NAMALWA (cell line): ENCODE measurements around the gene AP5S1.
"Not testable (repeated sequence)": the region's sequence is repeated elsewhere in the genome, so short reads cannot be mapped to it uniquely, and the experiment has no call there.

Source experiments
- DNase-seq: peaks from one replicate; pipeline ENCODE4 v3.0.0-alpha.2; 2015; ENCODE audit warnings: low spot score

Gene AP5S1

DNA sequence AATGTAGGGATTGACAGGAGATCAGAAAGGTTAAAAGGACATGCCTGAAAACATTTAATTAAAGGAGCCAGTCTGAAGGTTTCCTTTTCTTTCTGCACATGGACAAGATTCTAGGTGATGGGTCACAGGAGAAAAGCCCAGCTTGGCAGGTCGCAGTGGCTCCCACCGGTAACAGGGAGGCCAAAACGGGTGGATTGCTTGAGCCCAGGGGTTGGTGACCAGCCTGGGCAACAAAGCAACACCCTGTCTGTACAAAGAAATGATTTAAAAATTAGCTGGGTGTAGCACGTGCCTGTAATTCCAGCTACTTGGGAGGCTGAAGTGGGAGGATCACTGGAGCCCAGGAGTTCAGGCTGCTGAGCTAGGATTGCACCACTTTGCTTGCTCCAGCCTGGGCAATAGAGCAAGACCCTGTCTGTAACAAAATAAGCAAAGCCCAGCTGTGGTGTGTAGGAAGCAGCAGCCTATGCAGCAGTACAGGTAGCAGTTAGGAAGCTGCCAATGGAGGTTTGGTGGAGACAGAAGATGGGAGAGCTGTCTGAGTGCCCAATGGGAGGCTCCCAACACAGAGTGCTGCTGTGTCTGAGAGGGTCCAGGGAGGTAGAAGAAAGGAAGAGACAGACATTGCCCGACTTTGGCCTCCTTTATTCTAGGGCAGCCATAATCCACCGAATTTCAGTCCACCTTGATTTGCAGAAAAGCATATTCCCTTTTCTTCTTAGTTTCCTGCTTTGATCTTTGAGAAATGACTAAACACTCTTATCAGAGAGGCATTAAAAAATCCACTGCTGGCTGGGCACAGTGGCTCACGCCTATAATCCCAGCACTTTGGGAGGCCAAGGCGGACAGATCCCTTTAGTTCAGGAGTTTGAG, 7.1 kb upstream of the AP5S1 start:
- DNase-seq = no peak

GRCh38 chr20:3813848-3814581, 6.3 kb upstream of the AP5S1 start:
- DNase-seq = no peak

- no peak for DNase-seq
These were observed 5.3 kb upstream of the AP5S1 start for GRCh38 chr20:3814928-3815495.

DNA sequence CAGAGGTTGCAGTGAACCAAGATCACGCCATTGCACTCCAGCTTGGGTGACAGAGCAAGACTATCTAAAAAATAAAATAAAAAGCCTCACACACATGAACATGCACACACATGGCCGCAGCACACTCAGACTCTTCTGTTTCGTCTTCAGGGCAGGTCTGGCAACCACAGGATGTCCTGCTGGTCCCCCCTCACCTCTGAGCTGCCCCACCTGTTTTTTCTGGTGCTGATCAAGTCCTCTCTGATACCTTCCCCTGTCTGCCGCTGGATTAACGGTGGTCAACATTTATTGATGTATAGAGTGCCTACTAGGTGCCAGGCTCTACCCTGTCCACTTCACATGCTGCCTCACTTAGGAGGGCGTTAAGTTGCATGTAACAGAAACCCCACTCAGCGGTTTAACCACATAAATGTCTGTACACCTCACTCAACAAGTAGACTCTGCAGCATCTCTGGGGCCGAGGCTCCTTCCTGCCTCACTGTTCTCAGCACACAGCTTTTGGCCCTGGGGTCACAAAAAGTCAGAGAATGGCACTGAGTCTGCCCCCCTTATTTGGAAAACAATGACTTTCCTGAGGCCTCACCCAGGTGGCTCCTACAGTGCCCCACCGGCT, 4.5 kb upstream of the AP5S1 start:
- DNase-seq = no peak

DNA sequence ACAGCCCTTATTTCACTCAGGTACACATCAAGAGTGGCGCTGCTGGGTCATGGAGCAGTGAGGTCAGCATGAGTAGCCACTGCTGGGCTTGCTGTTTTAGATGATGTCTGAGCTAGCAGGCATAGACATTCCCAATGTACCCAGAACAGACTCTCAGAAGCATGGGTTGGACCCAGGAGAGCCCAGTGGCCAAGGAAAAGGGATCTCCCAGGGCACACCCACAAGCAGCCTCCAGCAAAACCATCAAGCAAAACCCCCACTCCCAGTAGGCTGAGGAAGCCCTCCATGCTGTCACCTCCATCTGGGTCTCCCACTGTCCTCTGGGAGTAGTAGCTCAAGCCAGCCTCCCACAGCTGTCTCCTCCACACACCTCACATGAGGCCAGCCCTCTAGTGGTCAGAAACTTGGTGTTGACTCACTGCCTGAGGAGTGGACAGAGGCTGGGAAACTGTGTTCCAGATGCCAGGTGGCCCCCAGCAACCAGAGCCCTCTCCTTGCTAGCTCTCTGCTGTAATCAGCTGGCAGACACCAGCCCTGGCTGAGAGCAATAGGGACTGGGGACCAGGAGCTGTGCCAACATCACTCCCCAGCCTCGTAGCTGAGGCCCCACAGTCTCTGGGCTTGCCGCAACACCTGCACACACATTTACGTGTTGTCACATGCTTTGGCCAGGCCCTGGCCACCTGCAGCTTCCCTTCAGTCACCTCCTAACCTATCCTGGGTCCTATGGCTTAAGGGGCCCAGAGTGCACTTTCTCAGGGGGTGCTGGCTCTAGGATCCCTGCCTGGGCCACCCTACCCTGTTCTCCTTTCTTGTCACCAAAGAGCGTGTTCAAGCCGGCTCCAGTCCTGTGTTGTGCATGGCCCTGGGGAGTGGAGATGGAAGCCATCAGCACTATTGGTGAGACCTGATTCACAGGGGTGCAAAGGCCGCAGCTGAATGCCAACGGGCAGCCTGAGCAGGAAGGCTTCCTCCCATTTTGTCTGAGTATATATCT, 1.9 kb upstream of the AP5S1 start:
- DNase-seq = peak; percentile 74

GRCh38 chr20:3819411-3820047, 818 bp upstream of the AP5S1 start:
- DNase-seq = no peak

DNA sequence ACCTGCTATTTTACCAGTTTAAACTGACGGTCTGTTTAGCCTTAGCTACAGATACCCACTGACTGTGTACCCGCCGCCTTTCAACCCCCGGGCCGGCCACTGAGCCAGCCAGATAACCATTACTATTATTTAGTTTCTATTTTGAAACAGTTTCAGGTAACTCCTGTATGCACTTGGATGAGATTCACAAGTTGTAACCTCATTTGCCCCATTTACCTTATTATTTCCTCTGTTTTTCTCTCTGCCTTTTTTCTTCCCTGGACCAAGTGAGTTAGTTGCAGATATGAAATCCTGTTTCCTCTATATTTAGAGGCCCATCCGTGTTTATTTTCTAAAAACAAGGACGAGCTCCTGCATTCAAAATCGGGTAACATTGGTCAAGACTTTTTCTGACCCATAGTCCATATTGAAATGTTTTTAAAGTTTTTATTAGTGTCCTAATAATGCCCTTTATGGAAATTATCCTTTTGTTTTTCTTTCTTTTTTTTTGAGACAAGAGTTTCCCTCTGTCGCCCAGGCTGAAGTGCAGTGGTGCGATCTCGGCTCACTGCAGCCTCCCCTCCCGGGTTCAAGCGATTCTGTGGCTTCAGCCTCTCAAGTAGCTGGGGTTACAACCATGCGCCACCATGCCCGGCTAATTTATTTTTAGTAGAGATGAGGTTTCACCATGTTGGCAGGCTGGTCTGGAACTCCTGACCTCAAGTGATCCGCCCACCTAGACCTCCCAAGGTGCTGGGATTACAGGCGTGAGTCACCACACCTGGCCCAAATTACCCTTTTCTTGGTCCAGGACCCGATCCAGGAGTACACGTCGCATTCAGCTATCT, 767 bp downstream of the AP5S1 start:
- DNase-seq = no peak

DNA sequence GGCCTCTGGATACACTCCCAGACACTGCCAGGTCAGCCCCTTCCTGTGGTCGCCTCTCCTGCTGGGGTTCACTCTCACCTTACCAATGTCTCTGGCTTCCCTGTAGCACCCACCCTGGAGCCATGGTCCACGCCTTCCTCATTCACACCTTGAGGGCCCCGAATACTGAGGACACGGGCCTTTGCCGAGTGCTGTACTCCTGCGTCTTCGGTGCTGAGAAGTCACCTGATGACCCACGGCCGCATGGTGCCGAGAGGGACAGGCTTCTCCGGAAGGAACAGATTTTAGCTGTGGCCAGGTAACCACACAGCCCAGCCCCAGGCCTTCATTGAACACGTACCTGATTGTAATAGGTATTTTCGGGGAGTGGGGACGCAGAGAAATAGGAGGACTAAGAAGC, 1.6 kb downstream of the AP5S1 start:
- no peak for DNase-seq

DNA sequence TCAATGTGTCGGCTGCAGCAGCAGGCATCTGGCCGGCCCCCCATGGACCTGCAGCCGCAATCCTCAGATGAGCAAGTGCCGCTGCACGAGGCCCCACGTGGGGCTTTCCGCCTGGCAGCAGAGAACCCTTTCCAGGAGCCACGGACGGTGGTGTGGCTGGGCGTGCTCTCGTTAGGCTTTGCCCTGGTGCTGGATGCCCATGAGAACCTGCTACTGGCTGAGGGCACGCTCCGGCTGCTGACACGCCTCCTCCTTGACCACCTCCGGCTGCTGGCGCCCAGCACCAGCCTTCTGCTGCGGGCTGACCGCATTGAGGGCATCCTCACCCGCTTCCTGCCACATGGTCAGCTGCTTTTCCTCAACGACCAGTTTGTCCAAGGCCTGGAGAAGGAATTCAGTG, 3.5 kb downstream of the AP5S1 start:
- no peak for DNase-seq

GRCh38 chr20:3825526-3825925, 5.2 kb downstream of the AP5S1 start:
- no peak for DNase-seq

DNA sequence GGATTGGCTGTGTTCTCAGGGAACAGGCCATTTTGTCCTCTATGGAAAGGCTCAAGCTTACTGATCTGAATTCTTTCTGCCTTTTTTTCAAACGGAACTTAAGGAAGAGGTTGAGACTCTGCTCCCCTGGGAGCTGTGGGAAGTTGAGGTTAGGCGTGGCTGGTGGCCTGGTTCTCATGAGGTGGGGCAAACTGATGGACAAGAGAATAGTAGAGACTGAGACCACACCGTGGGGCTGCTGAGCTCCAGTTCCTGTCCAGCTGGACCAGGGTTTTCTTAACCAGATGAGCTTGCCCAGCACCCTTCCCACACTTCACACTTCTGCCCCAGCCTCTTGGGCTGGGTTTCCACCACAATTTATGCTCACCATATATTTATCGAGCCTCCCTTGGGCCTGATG, 6.1 kb downstream of the AP5S1 start:
- DNase-seq = peak; percentile 1

DNA sequence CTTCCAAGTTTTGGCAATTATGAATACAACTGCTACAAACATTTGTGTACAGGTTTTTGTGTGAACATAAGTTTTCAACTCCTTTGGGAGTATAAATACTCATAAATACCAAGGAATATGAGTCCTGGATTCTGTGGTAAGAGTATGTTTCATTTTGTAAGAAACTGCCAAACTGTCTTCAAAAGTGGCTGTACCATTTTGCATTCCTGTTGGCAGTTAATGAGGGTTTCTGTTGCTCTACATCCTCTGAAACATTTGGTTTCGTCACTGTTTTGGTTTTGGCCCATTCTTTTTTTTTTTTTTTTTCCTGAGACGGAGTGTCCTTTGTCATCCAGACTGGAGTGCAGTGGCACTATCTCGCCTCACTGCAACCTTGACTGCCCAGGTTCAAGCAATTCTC, 8.5 kb downstream of the AP5S1 start:
- DNase-seq = no peak

GRCh38 chr20:3829891-3830290, 9.5 kb downstream of the AP5S1 start:
- not testable (repeated sequence) for DNase-seq

DNA sequence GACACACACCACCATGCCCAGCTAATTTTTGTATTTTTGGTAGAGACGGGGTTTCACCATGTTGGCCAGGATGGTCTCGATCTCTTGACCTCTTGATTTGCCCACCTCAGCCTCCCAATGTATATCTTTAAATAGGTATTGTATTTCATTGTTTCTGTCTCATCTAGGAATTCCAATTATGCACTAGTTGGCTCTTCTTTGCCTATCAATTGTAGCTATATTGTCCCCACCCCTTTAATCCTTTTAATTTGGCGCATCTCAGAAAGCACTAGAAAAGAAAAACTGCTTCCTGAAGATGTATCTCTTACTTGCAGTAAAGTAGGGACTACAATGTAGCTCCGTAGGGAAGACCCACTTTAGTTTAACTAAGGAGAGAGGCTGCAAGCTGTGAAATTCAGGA, 15.8 kb downstream of the AP5S1 start:
- DNase-seq = no peak

DNA sequence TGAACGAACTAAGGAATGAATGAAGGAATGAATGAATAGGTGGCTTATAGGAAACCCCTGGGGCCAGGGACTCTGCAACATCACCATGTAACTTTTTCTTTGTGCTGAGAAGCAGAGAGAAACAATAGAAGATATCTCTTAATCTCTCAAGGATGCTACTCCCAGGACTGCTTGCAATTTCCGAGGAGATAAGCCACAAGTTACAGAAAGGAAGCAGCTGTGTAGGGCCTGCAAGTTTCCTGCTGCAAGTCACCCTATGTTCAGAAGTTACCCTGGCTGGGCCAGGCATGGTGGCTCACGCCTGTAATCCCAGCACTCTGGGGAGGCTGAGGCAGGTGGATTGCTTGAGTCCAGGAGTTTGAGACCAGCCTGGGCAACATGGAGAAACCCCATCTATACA, 19.0 kb downstream of the AP5S1 start:
- no peak for DNase-seq

DNA sequence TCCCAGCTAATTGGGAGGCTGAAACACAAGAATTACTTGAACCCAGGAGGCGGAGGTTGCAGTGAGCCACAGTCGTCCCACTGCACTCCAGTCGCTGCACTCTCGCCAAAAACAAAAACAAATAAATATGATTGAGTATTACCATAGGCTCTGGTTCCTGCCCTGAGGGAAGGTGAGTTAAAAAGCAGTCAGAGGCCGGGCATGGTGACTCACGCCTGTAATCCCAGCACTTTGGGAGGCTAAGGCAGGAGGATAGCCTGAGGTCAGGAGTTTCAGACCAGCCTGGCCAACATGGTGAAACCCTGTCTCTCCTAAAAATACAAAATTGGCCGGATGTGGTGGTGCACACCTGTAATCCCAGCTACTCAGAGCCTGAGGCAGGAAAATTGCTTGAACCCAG, 19.9 kb downstream of the AP5S1 start:
- not testable (repeated sequence) for DNase-seq

DNA sequence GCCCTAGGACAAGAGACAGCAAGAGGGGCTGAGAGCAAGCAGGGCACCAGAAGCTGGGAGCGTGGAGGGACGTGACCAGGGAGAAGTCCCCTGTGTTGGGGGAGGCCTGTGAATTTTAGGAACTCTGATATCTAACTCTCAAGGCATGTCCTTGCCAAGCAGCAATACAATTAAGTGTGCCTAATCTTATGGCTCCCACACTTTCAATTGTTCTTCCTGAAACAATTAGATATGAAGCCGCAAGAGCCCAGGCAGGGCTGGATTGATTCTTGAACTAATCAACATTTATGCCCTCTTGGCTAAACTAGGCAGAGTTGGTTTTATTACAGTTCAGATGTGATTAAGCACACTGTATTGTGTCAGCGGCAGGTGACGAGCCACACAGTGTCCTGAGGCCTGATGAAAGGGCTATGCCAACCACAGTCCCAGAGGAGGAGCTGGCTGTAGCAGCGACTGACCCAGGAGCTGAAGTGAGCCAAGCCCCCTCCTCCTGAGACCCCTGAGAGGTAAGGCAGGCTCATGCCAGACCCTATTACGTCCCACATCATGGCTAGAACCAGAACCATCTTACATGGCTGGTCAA, 22.1 kb downstream of the AP5S1 start:
- DNase-seq = no peak

DNA sequence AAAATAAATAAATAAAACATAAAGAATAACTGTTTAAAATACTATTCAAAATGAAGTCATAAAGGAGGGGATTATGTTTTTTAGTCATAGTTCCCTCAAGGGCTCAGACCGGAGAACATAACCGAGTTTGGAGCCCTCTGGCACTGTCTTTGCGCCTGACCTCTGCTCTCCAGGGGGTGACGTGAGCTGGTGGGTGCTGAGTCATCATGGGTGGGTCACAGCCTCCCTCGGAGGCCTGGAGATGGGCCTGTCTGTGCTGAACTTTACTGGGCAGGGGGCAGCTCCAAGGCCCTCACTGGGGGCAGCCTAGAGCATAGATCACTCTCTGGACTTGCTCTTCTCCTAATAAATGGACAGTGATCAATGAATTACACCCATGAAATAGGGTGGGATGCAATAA, 23.1 kb downstream of the AP5S1 start:
- DNase-seq = no peak

DNA sequence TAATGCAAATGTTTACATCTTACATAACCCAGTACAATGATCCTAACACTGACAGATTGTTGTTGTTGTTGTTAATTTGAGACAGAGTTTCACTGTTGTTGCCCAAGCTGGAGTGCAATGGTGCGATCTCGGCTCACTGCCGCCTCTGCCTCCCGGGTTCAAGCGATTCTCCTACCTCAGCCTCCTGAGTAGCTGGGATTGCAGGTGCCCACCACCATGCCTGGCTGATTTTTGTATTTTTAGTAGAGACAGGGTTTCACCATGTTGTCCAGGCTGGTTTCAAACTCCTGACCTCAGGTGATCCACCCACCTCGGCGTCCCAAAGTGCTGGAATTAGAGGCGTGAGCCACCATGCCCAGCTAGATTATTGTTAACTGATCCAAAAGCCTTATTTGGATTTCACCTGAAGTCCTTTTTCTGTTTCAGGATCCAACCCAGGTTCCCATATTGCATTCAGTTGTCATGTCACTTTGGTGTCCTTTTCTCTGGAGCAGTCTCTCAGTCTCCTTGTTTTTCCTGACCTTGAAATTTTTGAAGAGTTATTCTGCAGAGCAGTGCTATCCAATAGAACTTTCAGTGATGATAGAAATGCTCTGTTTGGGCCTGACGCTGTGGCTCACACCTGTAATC, 23.8 kb downstream of the AP5S1 start:
- DNase-seq = not testable (repeated sequence)
